H1 (cell line): ENCODE measurements around the gene ISL2. TPM values are rescaled to one million over a fixed set of nuclear protein-coding genes. Genes with fewer than 3 reads are reported as not detected.

Experiments used
- polyA plus RNA-seq, 7 experiments: library from polyadenylated mRNA; depleted of rRNA in 3 of 7; stranded (reverse) in 5 of 7; unstranded in 2 of 7; fragments of >200 nt in 5 of 7; fragments of 200-250 nt in 2 of 7; gene quantifications; 1 replicate in 5 of 7; 2 replicates in 1 of 7; 4 replicates in 1 of 7; pipeline versions ENCODE4 v1.2.1 to v1.2.3, GENCODE V29; 2011 to 2013; ENCODE audit warnings: missing spikeins in 2 of 7, mixed read lengths in 2 of 7
- total RNA-seq: library from RNA; stranded (reverse); fragmentation: NEBNext Ultra II Directional; extraction: Animal tissue kit (Norgen Biotek cat#: 25700); gene quantifications from 2 replicates; pipeline ENCODE4 v1.2.1, GENCODE V29; 2021
- TF ChIP-seq, protein P1 (sequence below), 3 experiments: IDR thresholded peaks; 1 replicate in 2 of 3; 2 replicates in 1 of 3; pipeline versions ENCODE4 v1.5.1 to v1.6.1; 2011; ENCODE audit warnings: low read length in 3 of 3, mild to moderate bottlenecking in 3 of 3, inconsistent platforms in 2 of 3, low read depth in 1 of 3, moderate library complexity in 1 of 3; ENCODE audit not compliant: insufficient read depth in 1 of 3; ENCODE audit errors: control extremely low read depth in 1 of 3

Gene ISL2
- total and polyA plus RNA-seq, 2 of the 8 experiments (the other 6 are each of a cell fraction or from before 2014, with no cell fraction given): 0.32 to 0.99 TPM

DNA sequence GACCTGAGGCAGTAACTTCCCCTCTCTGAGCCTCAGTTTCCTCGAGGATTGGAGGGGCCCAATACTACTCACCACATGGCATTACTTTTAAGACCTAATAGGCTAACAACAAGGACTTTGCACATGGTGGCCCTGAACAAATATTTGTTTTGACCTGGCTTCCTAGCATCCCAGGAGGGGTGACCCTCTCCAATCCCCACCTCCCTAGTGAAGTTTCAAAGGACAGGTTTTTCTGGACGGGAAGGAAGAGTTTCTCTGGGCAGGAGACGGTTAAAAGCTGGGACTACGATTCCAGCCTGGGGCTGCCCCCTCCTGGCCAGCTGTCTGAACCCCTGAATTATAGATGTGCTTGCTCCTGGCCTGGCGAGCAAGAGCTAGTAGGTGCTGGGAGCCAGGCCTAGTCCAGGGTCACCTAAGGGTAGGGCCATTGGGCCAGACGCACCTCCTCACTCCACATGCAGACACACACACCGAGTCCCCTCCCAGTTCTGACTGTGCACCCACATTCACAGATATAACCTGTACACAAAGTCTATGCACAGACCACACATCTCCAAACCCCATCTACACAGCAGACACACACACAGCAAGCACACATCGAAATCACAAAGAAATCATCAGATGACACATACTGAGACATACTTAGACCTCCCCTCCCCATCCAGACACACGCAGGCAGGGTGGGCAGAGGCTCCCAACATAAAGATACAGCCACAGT, 2.7 kb upstream of the ISL2 start (continued):
- TF ChIP-seq, protein P1, sequence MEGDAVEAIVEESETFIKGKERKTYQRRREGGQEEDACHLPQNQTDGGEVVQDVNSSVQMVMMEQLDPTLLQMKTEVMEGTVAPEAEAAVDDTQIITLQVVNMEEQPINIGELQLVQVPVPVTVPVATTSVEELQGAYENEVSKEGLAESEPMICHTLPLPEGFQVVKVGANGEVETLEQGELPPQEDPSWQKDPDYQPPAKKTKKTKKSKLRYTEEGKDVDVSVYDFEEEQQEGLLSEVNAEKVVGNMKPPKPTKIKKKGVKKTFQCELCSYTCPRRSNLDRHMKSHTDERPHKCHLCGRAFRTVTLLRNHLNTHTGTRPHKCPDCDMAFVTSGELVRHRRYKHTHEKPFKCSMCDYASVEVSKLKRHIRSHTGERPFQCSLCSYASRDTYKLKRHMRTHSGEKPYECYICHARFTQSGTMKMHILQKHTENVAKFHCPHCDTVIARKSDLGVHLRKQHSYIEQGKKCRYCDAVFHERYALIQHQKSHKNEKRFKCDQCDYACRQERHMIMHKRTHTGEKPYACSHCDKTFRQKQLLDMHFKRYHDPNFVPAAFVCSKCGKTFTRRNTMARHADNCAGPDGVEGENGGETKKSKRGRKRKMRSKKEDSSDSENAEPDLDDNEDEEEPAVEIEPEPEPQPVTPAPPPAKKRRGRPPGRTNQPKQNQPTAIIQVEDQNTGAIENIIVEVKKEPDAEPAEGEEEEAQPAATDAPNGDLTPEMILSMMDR (IDR thresholded peaks at IDR 0.05; ENCODE audit: control extremely low read depth in 1 of 3, insufficient read depth in 1 of 3, low read depth in 1 of 3, low read length in 3 of 3): peak in 2 of 3 experiments; percentile 71; a peak in 3 of 4 replicates
